CD4-positive, CD25-positive, alpha-beta regulatory T cell (primary cell): ENCODE measurements around the gene ZNF81. TPM values are rescaled to one million over a fixed set of nuclear protein-coding genes. Genes with fewer than 3 reads are reported as not detected.

Source experiments
- ATAC-seq, 2 donors: fragments of 150-1000 bp; cut with Tn5 transposase; one replicate each; pipeline ENCODE4 v1.10.0; 2021; ENCODE audit warnings: low read depth in 2 of 2, moderate number of reproducible peaks in 2 of 2, moderate library complexity in 1 of 2
- DNase-seq, 3 donors: peaks; one replicate each; pipeline versions ENCODE4 v3.0.0 to v3.0.0-alpha.2; 2012 to 2022; ENCODE audit warnings: mixed read lengths in 1 of 3
- H3K27ac ChIP-seq: one replicate; pipeline ENCODE4 v1.7.0; 2013; ENCODE audit warnings: mild to moderate bottlenecking, low read length; ENCODE audit not compliant: insufficient read depth, poor library complexity, severe bottlenecking
- H3K27me3 ChIP-seq: one replicate; pipeline ENCODE4 v1.7.0; 2013; ENCODE audit warnings: low read length; ENCODE audit not compliant: control insufficient read depth, insufficient read depth
- H3K36me3 ChIP-seq: one replicate; pipeline ENCODE4 v1.7.0; 2013; ENCODE audit warnings: mild to moderate bottlenecking, low read length, moderate library complexity; ENCODE audit not compliant: control insufficient read depth, insufficient read depth
- H3K4me1 ChIP-seq: 2 replicates; pipeline ENCODE4 v1.7.0; 2013; ENCODE audit warnings: mild to moderate bottlenecking, low read length; ENCODE audit not compliant: insufficient read depth, control insufficient read depth, poor library complexity, severe bottlenecking
- H3K4me3 ChIP-seq: one replicate; pipeline ENCODE4 v1.7.0; 2013; ENCODE audit warnings: low read depth, mild to moderate bottlenecking, low read length, moderate library complexity
- H3K9me3 ChIP-seq, 2 experiments: 1 replicate in 1 of 2; 2 replicates in 1 of 2; pipeline ENCODE4 v1.7.0; 2013; ENCODE audit warnings: low read length in 2 of 2, mild to moderate bottlenecking in 1 of 2, moderate library complexity in 1 of 2; ENCODE audit not compliant: control insufficient read depth in 2 of 2
- H3K27ac Mint-ChIP-seq, 3 donors: one replicate each; pipeline ENCODE4 v1.8.0; 2020 to 2022; ENCODE audit warnings: mild to moderate bottlenecking in 3 of 3, mixed read lengths in 3 of 3, moderate library complexity in 2 of 3
- H3K27me3 Mint-ChIP-seq: one replicate; pipeline ENCODE4 v1.8.0; 2022; ENCODE audit warnings: mild to moderate bottlenecking, mixed read lengths
- H3K36me3 Mint-ChIP-seq: one replicate; pipeline ENCODE4 v1.8.0; 2020; ENCODE audit warnings: mixed read lengths
- H3K4me1 Mint-ChIP-seq, 4 donors: one replicate each; pipeline ENCODE4 v1.8.0; 2020 to 2022; ENCODE audit warnings: mixed read lengths in 4 of 4, mild to moderate bottlenecking in 1 of 4
- H3K4me3 Mint-ChIP-seq, 4 donors: one replicate each; pipeline ENCODE4 v1.8.0; 2020 to 2022; ENCODE audit warnings: mild to moderate bottlenecking in 4 of 4, mixed read lengths in 4 of 4, moderate library complexity in 3 of 4
- H3K9me3 Mint-ChIP-seq, 7 donors: one replicate each; pipeline ENCODE4 v1.8.0; 2020 to 2022; ENCODE audit warnings: mixed read lengths in 7 of 7, mild to moderate bottlenecking in 3 of 7, moderate library complexity in 2 of 7
- polyA plus RNA-seq, 4 donors: library from polyadenylated mRNA; unstranded; fragments of 300-500 nt; fragmentation: Illumina TruSeq; gene quantifications; one replicate each; pipeline ENCODE4 v1.2.3, GENCODE V29; 2021
- total RNA-seq: library from RNA; stranded (reverse); gene quantifications from one replicate; pipeline ENCODE4 v1.2.3, GENCODE V29; 2022

Gene ZNF81
- total and polyA plus RNA-seq, 5 donors from 2014 or later = 1.8 to 10.9 (median 3.0) TPM

DNA sequence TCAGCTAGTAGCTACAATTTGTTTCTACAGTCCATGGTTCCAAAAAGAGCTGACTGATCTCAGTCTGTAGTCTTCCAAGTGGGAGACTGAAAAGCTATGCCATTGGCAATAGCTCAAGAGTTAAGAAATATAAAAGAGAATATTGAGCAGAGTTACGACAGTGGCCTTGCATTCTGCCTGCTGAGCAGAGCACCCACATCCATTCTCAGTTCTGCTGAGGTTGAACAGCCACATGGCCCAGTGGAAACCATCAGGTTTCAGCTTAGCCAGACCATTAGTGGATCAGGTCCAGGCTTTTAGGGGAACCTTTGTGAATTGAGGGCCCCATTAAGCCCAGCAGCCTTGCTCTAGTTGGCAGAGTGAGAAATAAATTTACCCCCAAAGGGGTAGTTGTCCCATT, 28.1 kb downstream of the ZNF81 start:
- peaks cover 9% of the 10 kb centered on the region for H3K36me3 ChIP-seq
- H3K4me1 ChIP-seq = no peaks in the 10 kb centered on the region
- Mint-ChIP-seq H3K4me1 (no peaks in the 10 kb centered on the region), H3K36me3 (peaks cover 23% of the 10 kb centered on the region), H3K9me3 (peaks cover 0 to 2% (median 0%) of the 10 kb centered on the region in 7 donors), H3K4me3 (no peak overlapping the region), H3K27ac (no peak overlapping the region), H3K27me3 (no peaks in the 10 kb centered on the region)
- H3K27me3 ChIP-seq = no peaks in the 10 kb centered on the region
- H3K27ac ChIP-seq = no peak overlapping the region
- no peaks in the 10 kb centered on the region for H3K9me3 ChIP-seq
- ATAC-seq = no peak
- no peak overlapping the region for H3K4me3 ChIP-seq
- no peak for DNase-seq

DNA sequence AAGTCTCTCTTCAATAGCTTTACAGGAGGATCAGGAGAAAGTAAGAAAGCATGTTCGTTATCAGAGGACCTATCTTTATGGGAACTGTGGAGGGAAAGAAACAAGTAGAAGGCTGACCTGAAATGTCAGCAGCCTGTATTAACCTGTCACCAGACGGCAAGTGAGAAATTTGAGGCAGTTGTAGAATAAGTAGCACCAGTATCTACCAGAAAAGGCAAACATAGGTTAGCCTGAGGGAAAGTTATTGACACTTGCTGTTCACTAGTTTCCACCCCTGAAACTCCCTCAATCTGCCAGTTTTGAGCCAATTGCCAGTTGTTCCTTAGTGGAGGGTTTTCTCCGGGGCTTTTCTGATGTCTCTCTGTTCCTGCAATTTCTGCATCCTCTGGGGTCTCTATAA, 36.4 kb downstream of the ZNF81 start:
- no peak for ATAC-seq
- no peaks in the 10 kb centered on the region for H3K27me3 ChIP-seq
- no peak overlapping the region for H3K4me3 ChIP-seq
- Mint-ChIP-seq H3K4me1 (peaks cover 0 to 2% (median 0%) of the 10 kb centered on the region in 4 donors), H3K27ac (no peak overlapping the region), H3K36me3 (peaks cover 37% of the 10 kb centered on the region), H3K4me3 (no peak overlapping the region), H3K9me3 (peaks cover 0 to 35% (median 5%) of the 10 kb centered on the region in 7 donors), H3K27me3 (no peaks in the 10 kb centered on the region)
- peak in 1 of 3 donors; percentile 10 for DNase-seq
- H3K9me3 ChIP-seq = peaks cover 32 to 36% of the 10 kb centered on the region in 2 experiments
- no peak overlapping the region for H3K27ac ChIP-seq
- no peaks in the 10 kb centered on the region for H3K4me1 ChIP-seq
- peaks cover 36% of the 10 kb centered on the region for H3K36me3 ChIP-seq

DNA sequence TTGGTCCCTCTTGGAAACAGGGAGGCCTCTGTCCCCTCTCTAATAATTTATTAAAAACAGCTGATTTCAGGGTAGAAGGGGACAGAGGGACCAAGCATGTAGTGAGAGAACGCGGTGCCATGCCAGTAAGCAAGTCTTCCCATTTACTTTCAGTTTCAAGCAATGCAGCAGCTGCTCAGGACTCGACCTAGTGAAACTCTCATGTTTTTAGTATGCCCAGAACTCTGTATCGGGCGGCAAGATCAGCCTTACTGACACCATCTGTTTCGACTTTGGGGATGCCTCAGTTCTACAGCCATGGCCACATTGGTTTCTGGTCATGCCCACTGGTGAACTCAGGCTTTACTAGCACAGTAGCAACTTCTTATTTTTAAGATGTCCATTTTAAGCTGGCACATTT, 40.6 kb downstream of the ZNF81 start:
- H3K36me3 Mint-ChIP-seq = peaks cover 37% of the 10 kb centered on the region

DNA sequence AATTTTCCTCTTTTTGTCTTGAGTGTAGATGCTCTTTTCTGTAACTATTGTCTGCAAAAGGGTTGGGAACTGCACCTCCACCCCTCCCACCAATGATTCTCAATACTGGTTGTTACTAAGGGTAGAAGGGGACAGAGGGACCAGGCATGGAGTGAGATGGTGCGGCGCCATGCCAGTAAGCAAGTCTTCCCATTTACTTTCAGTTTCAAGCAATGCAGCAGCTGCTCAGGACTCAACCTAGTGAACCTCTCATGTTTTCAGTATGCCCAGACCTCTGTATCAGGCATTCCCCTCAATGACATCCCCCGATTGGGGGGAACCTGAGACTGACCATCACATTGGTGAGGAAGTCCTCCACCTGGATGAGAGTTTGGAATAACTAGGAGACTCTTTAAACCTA, 41.5 kb downstream of the ZNF81 start:
- Histone ChIP-seq H3K27ac (no peak overlapping the region), H3K4me1 (no peaks in the 10 kb centered on the region), H3K27me3 (no peaks in the 10 kb centered on the region), H3K4me3 (no peak overlapping the region), H3K36me3 (peaks cover 16% of the 10 kb centered on the region), H3K9me3 (peaks cover 14 to 16% of the 10 kb centered on the region in 2 experiments)
- peaks cover 36% of the 10 kb centered on the region for H3K36me3 Mint-ChIP-seq
- DNase-seq (no peak), ATAC-seq (no peak)
- no peak overlapping the region for H3K4me3 Mint-ChIP-seq
- H3K27me3 Mint-ChIP-seq = no peaks in the 10 kb centered on the region
- H3K27ac Mint-ChIP-seq = no peak overlapping the region
- H3K9me3 Mint-ChIP-seq = peaks cover 0 to 15% (median 3%) of the 10 kb centered on the region in 7 donors
- H3K4me1 Mint-ChIP-seq = peaks cover 0 to 9% (median 1%) of the 10 kb centered on the region in 4 donors

More for the DNA sequence above, 40.6 kb downstream of the ZNF81 start:
- Histone ChIP-seq H3K36me3 (peaks cover 19% of the 10 kb centered on the region), H3K9me3 (peaks cover 23 to 25% of the 10 kb centered on the region in 2 experiments), H3K4me1 (no peaks in the 10 kb centered on the region), H3K27me3 (no peaks in the 10 kb centered on the region), H3K27ac (no peak overlapping the region), H3K4me3 (no peak overlapping the region)
- no peak overlapping the region for H3K4me3 Mint-ChIP-seq
- ATAC-seq (no peak), DNase-seq (no peak)
- H3K4me1 Mint-ChIP-seq = peaks cover 0 to 9% (median 1%) of the 10 kb centered on the region in 4 donors
- H3K27me3 Mint-ChIP-seq = no peaks in the 10 kb centered on the region
- H3K27ac Mint-ChIP-seq = peak overlapping the region in 1 of 3 donors; percentile 53
- H3K9me3 Mint-ChIP-seq = peaks cover 0 to 20% (median 3%) of the 10 kb centered on the region in 7 donors

DNA sequence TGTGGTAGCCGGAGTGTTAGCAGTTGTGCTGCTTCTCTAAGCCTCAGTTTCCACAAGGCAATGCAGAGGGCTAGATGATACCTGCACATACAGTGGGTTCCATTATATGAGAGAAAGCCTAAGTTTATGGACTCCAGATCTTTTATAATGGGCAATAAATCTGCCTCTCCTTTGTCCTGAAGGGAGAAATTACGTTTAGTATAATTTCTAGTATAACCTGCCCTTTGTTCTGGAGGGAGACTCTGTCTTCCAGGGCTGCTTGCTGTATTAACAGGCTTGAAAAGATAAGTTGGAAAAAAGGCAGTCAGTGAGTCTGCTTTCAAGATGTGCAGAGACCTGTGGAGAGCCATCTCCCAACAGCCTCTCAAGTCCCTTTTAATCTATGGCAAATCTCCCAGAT, 42.8 kb downstream of the ZNF81 start:
- H3K36me3 ChIP-seq = peaks cover 11% of the 10 kb centered on the region
- H3K4me1 ChIP-seq = no peaks in the 10 kb centered on the region
- H3K9me3 ChIP-seq = peaks cover 4 to 5% of the 10 kb centered on the region in 2 experiments
- Mint-ChIP-seq H3K27ac (no peak overlapping the region), H3K9me3 (peaks cover 0 to 5% (median 0%) of the 10 kb centered on the region in 7 donors), H3K36me3 (peaks cover 27% of the 10 kb centered on the region), H3K27me3 (no peaks in the 10 kb centered on the region), H3K4me1 (peaks cover 0 to 9% (median 1%) of the 10 kb centered on the region in 4 donors), H3K4me3 (no peak overlapping the region)
- no peak for DNase-seq
- H3K27me3 ChIP-seq = no peaks in the 10 kb centered on the region
- H3K4me3 ChIP-seq = no peak overlapping the region
- H3K27ac ChIP-seq = no peak overlapping the region
- no peak for ATAC-seq

DNA sequence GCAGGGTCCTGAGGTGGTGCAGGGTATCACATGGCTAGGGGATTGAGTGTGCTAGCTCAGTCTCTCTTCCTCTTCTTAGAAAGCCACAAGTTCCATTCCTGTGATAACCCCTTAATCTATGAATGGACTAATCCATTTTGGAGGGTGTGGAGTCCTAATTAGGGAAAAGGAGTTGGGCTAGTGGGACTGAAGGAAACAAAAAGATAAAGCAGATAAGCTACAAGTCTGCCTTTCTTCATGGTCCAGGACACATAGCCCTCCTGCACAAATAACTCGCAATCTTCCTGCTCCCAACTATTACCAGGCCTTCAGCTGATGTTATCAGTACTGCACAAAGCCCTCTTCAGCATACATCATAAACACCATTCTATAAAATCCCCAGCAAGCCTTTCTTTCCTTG, 44.2 kb downstream of the ZNF81 start:
- H3K9me3 ChIP-seq = no peaks in the 10 kb centered on the region
- peaks cover 0 to 5% (median 0%) of the 10 kb centered on the region in 7 donors for H3K9me3 Mint-ChIP-seq
- no peaks in the 10 kb centered on the region for H3K4me1 ChIP-seq
- peaks cover 0 to 9% (median 1%) of the 10 kb centered on the region in 4 donors for H3K4me1 Mint-ChIP-seq
- H3K27ac Mint-ChIP-seq = no peak overlapping the region
- H3K27me3 ChIP-seq = no peaks in the 10 kb centered on the region
- DNase-seq (no peak), ATAC-seq (no peak)
- peaks cover 10% of the 10 kb centered on the region for H3K36me3 ChIP-seq
- peaks cover 33% of the 10 kb centered on the region for H3K36me3 Mint-ChIP-seq
- H3K4me3 ChIP-seq = no peak overlapping the region
- H3K27me3 Mint-ChIP-seq = no peaks in the 10 kb centered on the region
- no peak overlapping the region for H3K27ac ChIP-seq
- H3K4me3 Mint-ChIP-seq = no peak overlapping the region

DNA sequence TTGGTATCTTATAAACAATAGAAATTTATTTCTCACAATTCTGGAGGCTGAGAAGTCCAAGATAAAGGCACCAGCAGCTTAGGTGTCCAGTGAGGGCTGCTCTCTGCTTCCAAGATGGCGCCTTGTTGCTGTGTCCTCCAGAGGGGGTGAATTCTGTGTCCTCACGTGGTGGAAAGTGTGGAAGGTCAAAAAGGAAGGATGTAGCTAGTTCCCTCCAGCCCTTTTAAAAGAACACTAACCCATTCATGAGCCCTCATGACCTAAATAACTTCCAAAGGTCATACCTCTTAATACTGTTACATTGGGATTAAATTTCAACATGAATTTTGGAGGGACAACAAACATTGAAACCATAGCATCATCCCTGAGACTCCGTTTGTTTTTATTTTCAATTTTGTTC, 48.8 kb downstream of the ZNF81 start:
- DNase-seq (no peak), ATAC-seq (no peak)
- H3K27ac ChIP-seq = no peak overlapping the region
- Mint-ChIP-seq H3K36me3 (peaks cover 36% of the 10 kb centered on the region), H3K27ac (no peak overlapping the region), H3K4me3 (no peak overlapping the region), H3K9me3 (peaks cover 0 to 2% (median 0%) of the 10 kb centered on the region in 7 donors), H3K4me1 (no peaks in the 10 kb centered on the region), H3K27me3 (no peaks in the 10 kb centered on the region)
- no peaks in the 10 kb centered on the region for H3K27me3 ChIP-seq
- H3K4me1 ChIP-seq = no peaks in the 10 kb centered on the region
- no peaks in the 10 kb centered on the region for H3K9me3 ChIP-seq
- H3K36me3 ChIP-seq = peaks cover 14% of the 10 kb centered on the region
- no peak overlapping the region for H3K4me3 ChIP-seq

DNA sequence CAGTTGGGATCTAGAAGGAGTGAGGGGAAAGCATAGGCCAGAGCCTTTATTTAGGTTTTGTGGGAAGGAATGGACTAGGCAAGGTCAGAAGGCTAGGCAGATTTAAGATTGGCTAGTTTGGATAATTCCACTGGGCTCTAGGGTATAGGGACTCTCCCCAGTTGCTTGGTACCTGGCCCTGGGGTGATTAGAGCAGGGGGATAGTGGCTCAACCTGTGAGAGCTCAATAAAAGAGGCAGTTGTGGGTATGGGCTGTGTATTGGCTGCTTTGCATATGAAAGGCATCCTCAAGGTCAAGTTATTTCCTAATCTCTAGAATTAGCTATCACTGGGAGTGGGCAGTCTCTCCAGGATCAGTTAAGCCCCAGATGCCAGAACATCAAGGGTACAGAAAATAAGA, 61.3 kb downstream of the ZNF81 start:
- H3K4me3 Mint-ChIP-seq = no peak overlapping the region
- H3K27ac ChIP-seq = no peak overlapping the region
- peaks cover 34% of the 10 kb centered on the region for H3K36me3 Mint-ChIP-seq

More for the DNA sequence above, 61.3 kb downstream of the ZNF81 start:
- H3K36me3 ChIP-seq = peaks cover 7% of the 10 kb centered on the region
- H3K27me3 ChIP-seq = no peaks in the 10 kb centered on the region
- Mint-ChIP-seq H3K27ac (no peak overlapping the region), H3K9me3 (peaks cover 0 to 2% (median 0%) of the 10 kb centered on the region in 7 donors), H3K27me3 (no peaks in the 10 kb centered on the region), H3K4me1 (no peaks in the 10 kb centered on the region)
- ATAC-seq (no peak), DNase-seq (no peak)
- no peaks in the 10 kb centered on the region for H3K4me1 ChIP-seq
- H3K9me3 ChIP-seq = peaks cover 0 to 4% of the 10 kb centered on the region in 2 experiments
- no peak overlapping the region for H3K4me3 ChIP-seq
